ENCODE measurements around the gene PAOX.
"Not testable (repeated sequence)": the region's sequence is repeated elsewhere in the genome, so short reads cannot be mapped to it uniquely, and the experiment has no call there.

Gene PAOX

GRCh38 chr10:133385214-133385613 is 6.2 kb downstream of the PAOX start:
- DNase-seq (ENCODE audit: low read depth in 2 of 2), result no peak

GRCh38 chr10:133386951-133387350 is 7.9 kb downstream of the PAOX start:
- DNase-seq (ENCODE audit: low read depth in 2 of 2), result not testable (repeated sequence)

GRCh38 chr10:133388236-133388972 is 9.3 kb downstream of the PAOX start:
- DNase-seq (ENCODE audit: low read depth in 2 of 2), result no peak

GRCh38 chr10:133388973-133389818 is 10.1 kb downstream of the PAOX start:
- no peak for DNase-seq (ENCODE audit: low read depth in 2 of 2)

GRCh38 chr10:133390597-133391248 is 11.7 kb downstream of the PAOX start:
- no peak for DNase-seq (ENCODE audit: low read depth in 2 of 2)

- DNase-seq (ENCODE audit: low read depth in 2 of 2), result no peak
Observed at GRCh38 chr10:133391249-133391635, 12.2 kb downstream of the PAOX start.

- DNase-seq (ENCODE audit: low read depth in 2 of 2), result no peak
Observed at GRCh38 chr10:133391761-133392518, 12.9 kb downstream of the PAOX start.

- no peak for DNase-seq (ENCODE audit: low read depth in 2 of 2)
Observed at GRCh38 chr10:133393401-133394063, 14.5 kb downstream of the PAOX start.

GRCh38 chr10:133394064-133394663 is 15.1 kb downstream of the PAOX start, which contains the start of gene MTG1:
TSS of gene MTG1 (plus strand) at chr10:133394157. CDS start at chr10:133394221, 64 bp downstream.
- DNase-seq (ENCODE audit: low read depth in 2 of 2), result peak; percentile 72 to 76

- no peak for DNase-seq (ENCODE audit: low read depth in 2 of 2)
Observed at GRCh38 chr10:133394801-133395221, 15.7 kb downstream of the PAOX start.

- no peak for DNase-seq (ENCODE audit: low read depth in 2 of 2)
Observed at GRCh38 chr10:133396035-133396624, 17.1 kb downstream of the PAOX start.

- DNase-seq (ENCODE audit: low read depth in 2 of 2), result no peak
Observed at GRCh38 chr10:133397938-133398337, 18.9 kb downstream of the PAOX start.

- no peak for DNase-seq (ENCODE audit: low read depth in 2 of 2)
Observed at GRCh38 chr10:133399123-133399601, 20.1 kb downstream of the PAOX start.

GRCh38 chr10:133400624-133401424 is 21.8 kb downstream of the PAOX start:
- no peak for DNase-seq (ENCODE audit: low read depth in 2 of 2)

GRCh38 chr10:133401500-133401899 is 22.4 kb downstream of the PAOX start:
- DNase-seq (ENCODE audit: low read depth in 2 of 2), result no peak

- DNase-seq (ENCODE audit: low read depth in 2 of 2), result no peak
Observed at GRCh38 chr10:133401981-133402725, 23.1 kb downstream of the PAOX start.

- DNase-seq (ENCODE audit: low read depth in 2 of 2), result no peak
Observed at GRCh38 chr10:133403359-133403758, 24.3 kb downstream of the PAOX start.

- no peak for DNase-seq (ENCODE audit: low read depth in 2 of 2)
Observed at GRCh38 chr10:133403784-133404183, 24.7 kb downstream of the PAOX start.

- DNase-seq (ENCODE audit: low read depth in 2 of 2), result no peak
Observed at GRCh38 chr10:133405272-133405671, 26.2 kb downstream of the PAOX start.

All from fibroblast of skin of left biceps (primary cell).